Mammary microvascular endothelial cell (primary cell): Measurements from ENCODE around the gene PI4K2B. TPM values are rescaled to one million over a fixed set of nuclear protein-coding genes. Genes with fewer than 3 reads are reported as not detected.

Experiments
- total RNA-seq: library from RNA; depleted of rRNA; stranded (reverse); fragments of >200 nt; gene quantifications from 2 replicates; pipeline ENCODE4 v1.2.3, GENCODE V29; 2015

The PI4K2B gene
- total RNA-seq, result 25.6 and 25.9 TPM in 2 replicates

GRCh38 chr4:25233737-25234389, at the start of gene PI4K2B:
Gene PI4K2B, plus strand, starts transcription at chr4:25234033. Its CDS starts 131 bp downstream, at chr4:25234164.

GRCh38 chr4:25312496-25313200, 78.8 kb downstream of the PI4K2B start, which contains the start of gene ZCCHC4:
Gene ZCCHC4, plus strand, starts transcription at chr4:25312774. Its CDS starts 36 bp downstream, at chr4:25312810.

Other genes with a start within 250 kb of the PI4K2B start
- gene LGI2, start 203.1 kb upstream of the PI4K2B start, total RNA-seq, result not detected in 2 replicates
- gene SEPSECS, start 73.6 kb upstream of the PI4K2B start, total RNA-seq, result 4.0 and 4.1 TPM in 2 replicates
- 7.1 and 7.7 TPM in 2 replicates for gene ZCCHC4, start 78.7 kb downstream of the PI4K2B start, total RNA-seq
- 12.1 and 17.9 TPM in 2 replicates for gene ANAPC4, start 143.2 kb downstream of the PI4K2B start, total RNA-seq